NCI-H345 treated with DMSO at 0.1 percent for 48 hours (cell line): ENCODE results near the gene EXT2.

Experiments used
- DNase-seq: peaks from one replicate; lab custom pipeline; 2025; ENCODE audit not compliant: unreplicated experiment; lab: John Stamatoyannopoulos, UW

Gene EXT2

GRCh38 chr11:44285756-44286155 is 190.3 kb downstream of the EXT2 start:
- no peak for DNase-seq

- DNase-seq, result peak; percentile 30
Measured at GRCh38 chr11:44286268-44286880, 190.9 kb downstream of the EXT2 start.

GRCh38 chr11:44286911-44287310 is 191.4 kb downstream of the EXT2 start:
- DNase-seq, result no peak

- DNase-seq, result no peak
Measured at GRCh38 chr11:44288133-44288526, 192.7 kb downstream of the EXT2 start.

GRCh38 chr11:44290208-44290607 is 194.7 kb downstream of the EXT2 start:
- no peak for DNase-seq
